NCI-H345 (cell line): ENCODE results near the gene TIMP2.
A peak's percentile ranks its signal among the peaks of the same experiment; 100 is the strongest.
"Not testable (repeated sequence)": the region's sequence is repeated elsewhere in the genome, so short reads cannot be mapped to it uniquely, and the experiment has no call there.

Experiments
- DNase-seq: peaks from one replicate; lab custom pipeline; 2025; lab: John Stamatoyannopoulos, UW

Gene TIMP2

DNA sequence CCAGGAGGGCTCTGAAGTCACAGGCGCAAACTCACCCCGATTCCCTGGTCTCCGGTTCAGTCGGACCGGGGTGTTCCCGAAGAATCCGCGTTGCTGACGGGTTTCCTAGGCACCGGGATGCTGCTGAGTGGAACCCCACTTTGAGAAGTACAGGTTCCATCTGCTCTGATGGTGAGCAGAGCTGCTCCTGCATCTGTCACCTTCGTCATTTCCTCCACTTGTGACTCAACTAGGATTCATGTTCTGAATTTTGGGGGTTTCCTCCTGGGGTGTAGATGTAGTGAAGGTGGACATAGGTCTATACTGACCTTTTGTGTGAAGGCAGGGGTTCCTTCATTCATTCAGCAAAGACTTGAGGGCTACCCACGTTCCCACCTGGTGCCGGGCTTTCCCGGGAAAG lies 29.5 kb upstream of the TIMP2 start:
- DNase-seq = no peak

DNA sequence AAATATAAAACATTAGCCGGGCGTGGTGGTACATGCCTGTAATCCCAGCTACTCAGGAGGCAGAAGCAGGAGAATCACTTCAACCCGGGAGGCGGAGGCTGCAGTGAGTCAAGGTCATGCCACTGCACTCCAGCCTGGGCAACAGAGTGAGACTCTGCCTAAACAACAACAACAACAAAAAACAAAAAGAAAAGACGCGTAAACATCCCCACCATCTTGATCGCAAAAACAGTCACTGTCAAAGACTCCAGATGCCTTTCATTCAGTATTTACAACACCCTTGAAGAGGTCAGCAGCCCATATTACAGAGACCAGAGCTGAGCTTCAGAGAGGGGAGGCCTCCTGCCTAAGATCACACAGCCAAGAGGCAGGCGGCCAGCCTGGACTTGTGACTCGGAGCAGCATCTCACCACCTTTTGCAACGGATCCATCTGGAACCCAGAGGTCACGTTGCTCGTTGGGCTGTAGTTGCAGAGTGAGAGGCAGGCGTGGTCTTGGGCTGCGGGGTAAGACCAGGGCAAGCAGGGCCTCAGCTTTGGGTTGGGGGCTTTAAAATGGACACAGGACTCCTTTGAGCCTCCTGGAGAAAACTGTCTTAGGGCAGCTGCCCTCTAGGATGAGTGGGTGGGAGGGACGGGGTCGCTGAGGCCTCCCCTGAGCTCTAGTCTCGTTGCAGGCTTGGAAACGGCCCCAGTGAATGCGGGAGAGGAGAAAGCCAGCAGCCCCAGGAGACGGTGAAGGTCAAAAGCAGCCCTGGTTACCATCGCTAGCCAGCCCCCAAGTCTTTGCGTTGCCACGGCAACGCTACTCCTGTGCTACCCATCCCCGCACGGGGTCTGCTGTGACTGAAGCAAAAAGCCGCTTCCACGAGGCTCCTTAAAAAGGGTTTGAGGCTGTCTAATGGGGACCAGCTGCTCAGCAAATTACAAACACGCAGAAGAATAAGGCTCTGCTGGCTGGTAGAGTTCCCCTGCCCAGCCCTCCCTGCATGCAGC lies 28.5 kb upstream of the TIMP2 start:
- no peak for DNase-seq

DNA sequence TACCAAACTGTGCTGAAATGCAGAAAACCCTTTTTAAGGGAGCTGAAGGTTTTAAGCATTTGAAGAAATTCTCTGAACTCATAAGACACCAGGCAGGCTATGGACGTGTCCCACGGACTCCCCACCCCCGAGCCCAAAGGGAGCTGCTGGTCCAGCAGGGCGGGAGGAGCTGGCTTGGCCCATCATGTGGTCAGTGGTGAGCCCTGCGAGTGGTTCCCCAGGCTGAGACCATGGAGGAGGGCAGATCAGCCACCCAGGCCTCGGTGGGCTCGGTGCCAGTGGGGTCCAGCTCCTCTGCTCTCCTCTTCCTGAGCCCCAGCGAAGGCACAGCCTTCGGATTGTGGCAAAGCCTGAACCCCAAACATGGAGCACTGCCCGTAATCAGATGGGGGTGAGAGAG lies 27.5 kb upstream of the TIMP2 start:
- no peak for DNase-seq

DNA sequence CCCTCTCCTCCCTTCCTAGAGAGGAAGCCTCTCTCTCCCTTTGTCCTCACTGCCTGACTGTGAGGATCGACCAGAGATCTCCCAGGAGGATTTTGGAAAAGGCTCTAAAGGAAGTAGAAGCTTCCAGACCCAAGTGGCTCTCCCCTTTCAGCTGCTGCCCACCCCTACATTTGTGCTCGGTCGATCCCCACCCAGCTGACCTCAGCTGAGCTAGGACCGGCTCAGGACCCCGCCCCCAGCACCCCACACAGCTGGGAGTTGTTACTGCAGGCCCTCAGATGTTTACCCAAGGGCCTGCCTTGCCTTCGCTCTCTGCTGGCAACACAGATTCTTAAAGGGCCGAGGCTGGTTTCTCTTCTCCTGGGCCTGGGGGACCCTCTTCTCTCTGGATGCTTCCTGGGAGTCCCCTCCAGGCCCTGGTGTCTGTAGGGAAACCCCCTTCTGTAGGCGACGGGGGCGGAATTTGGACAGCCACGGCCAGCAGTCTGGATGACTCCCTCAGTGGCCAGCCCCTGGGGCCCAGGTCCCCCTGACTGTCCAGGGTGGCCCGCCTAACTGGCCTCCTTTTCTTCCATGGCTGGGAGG lies 26.9 kb upstream of the TIMP2 start:
- DNase-seq = no peak

- DNase-seq = no peak
Measured at GRCh38 chr17:78950870-78951269, 25.7 kb upstream of the TIMP2 start.

DNA sequence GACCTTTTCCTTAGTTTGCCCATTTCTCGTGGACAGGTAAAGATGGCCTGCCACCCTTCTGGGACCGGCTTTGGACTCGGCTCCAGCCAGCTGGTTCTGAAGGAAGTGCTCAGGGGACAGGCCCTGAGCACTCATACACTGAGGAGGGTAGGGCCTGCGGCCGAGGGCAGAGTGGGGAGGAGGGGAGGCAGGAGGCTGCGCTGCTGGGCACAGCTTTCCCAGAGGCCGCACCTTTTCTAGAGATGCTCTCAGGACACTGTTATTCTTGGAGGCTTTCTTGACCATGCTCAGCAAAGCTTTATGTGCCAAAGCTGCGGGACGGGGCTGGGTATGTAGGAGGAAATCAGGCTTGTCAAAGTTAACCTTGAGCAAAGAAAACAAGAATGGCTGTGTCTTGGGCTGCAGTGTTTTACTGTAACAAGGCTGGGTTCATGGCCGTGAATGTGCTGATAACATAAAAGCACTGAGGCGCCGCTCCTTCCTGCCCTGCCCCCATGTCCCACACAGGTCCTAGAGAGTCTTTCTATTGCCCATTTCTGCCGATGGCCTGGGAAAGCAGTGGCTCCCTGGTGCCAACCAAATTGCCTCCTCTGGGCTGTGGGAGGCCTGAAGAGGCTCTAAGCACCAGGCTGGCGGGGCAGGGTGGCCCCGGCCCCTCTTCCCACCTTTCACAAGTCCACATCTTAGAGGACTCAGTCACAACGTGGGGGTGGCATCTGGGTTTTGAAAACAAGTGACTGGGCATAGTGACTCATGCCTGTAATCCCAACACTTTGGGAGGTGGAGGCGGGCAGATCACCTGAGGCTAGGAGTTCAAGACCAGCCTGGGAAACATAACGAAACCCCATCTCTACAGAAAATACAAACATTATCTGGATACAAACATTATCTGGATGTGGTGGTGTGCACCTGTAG lies 22.3 kb upstream of the TIMP2 start:
- DNase-seq = no peak

DNA sequence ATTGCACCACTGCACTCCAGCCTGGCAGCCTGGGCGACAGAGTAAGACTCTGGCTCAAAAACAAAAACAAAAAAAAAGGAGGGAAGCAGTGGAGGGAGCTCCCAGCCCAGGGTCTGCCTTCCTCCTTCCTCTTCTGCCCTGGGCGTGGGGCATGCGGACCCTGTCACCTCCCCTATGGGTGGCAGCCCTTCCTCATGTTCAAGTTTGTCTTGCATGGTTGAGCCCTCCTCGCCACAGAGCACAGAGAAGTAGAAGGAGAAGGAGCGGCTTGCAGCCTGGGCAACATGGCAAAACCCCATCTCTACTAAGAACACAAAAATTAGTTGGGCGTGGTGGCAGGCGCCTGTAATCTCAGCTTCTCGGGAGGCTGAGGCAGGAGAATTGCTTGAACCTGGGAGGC lies 21.4 kb upstream of the TIMP2 start:
- DNase-seq = no peak

- no peak for DNase-seq
Measured at GRCh38 chr17:78946131-78946530, 20.9 kb upstream of the TIMP2 start.

DNA sequence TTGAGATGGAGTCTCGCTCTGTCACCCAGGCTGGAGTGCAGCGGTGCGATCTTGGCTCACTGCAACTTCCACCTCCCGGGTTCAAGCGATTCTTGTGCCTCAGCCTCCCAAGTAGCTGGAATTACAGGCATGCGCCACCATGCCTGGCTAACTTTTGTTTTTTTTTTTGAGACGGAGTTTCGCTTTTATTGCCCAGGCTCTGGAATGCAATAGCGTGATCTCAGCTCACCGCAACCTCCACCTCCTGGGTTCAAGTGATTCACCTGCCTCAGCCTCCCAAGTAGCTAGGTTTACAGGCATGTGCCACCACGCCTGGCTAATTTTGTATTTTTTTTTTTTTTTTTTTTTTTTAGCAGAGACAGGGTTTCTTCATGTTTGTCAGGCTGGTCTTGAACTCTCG lies 20.3 kb upstream of the TIMP2 start:
- not testable (repeated sequence) for DNase-seq

DNA sequence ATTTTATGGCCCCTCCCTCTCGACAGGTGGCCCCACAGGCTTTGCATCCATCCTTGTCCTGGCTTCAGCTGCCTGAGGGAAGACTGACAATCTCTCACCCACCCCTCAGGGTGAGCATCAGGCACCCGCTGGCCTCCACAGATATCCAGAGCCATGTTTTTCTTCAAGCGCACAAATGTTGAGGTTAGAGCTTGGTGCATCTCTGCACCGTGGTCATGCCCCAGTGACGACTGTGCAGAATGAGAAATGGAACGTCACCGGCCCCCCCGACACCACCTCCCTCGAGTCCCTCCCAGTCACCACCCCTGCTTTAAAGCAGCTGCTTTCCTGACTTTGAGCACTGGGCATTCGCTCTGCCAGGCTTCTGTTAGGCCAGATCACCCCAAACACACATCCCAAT lies 19.8 kb upstream of the TIMP2 start:
- DNase-seq = no peak

- DNase-seq = no peak
Measured at GRCh38 chr17:78944026-78944425, 18.8 kb upstream of the TIMP2 start.

GRCh38 chr17:78940708-78941107 lies 15.5 kb upstream of the TIMP2 start:
- no peak for DNase-seq

DNA sequence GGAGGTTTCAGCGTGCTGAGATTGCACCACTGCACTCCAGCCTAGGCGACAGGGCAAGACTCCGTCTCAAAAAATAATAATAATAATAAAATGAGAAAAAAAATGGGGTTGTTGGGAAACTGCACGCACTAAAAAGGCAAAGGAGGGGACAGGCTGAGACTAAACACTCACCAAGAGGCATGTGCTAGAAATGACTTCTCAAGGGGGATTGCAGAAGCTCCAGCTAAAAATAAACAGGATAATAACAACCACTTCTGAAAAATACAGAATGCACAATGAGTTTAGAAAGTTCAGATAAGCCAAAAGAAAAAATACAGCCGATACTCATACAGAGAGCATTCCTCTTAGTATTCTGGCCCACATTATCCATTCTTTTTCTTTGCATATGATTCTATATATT lies 15.1 kb upstream of the TIMP2 start:
- DNase-seq = no peak

DNA sequence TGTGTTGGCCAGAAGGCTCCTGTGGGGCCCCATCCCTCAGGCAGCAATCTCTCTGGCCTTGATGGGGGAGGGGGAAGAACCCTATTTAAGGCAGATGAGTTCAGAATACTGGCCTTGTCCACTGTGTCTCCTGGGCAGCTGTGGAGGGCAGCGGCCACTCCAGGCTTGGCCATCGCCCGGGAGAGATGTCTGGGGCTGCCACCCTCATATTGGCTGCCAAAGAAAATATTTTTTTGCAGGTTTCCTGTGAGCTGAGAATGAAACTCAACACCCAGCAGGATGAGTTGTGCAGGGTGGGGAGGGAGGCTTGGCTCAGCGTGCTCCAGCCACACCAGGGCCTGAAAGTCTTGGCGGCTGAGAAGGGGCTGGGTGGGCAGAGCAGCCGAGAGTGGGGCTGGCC lies 14.4 kb upstream of the TIMP2 start:
- DNase-seq = no peak

GRCh38 chr17:78937561-78937960 lies 12.4 kb upstream of the TIMP2 start:
- DNase-seq = no peak

- no peak for DNase-seq
Measured at GRCh38 chr17:78935419-78936323, 10.5 kb upstream of the TIMP2 start.

GRCh38 chr17:78934681-78935418 lies 9.7 kb upstream of the TIMP2 start:
- DNase-seq = no peak

- peak; percentile 84 for DNase-seq
Measured at GRCh38 chr17:78933959-78934568, 8.9 kb upstream of the TIMP2 start.

- DNase-seq = no peak
Measured at GRCh38 chr17:78933025-78933958, 8.1 kb upstream of the TIMP2 start.
